HG03045 (cell line): Measurements from ENCODE around the gene UGCG.
"Not testable (repeated sequence)": the region's sequence is repeated elsewhere in the genome, so short reads cannot be mapped to it uniquely, and the experiment has no call there.

ENCODE experiments used
- ATAC-seq: cut with Tn5 transposase; IDR thresholded peaks from one replicate; pipeline ENCODE4 v1.9.1; 2021; ENCODE audit warnings: mild to moderate bottlenecking, moderate library complexity; ENCODE audit not compliant: unreplicated experiment

The UGCG gene

GRCh38 chr9:111948951-111949350 lies 52.3 kb downstream of the UGCG start:
- ATAC-seq = no peak

DNA sequence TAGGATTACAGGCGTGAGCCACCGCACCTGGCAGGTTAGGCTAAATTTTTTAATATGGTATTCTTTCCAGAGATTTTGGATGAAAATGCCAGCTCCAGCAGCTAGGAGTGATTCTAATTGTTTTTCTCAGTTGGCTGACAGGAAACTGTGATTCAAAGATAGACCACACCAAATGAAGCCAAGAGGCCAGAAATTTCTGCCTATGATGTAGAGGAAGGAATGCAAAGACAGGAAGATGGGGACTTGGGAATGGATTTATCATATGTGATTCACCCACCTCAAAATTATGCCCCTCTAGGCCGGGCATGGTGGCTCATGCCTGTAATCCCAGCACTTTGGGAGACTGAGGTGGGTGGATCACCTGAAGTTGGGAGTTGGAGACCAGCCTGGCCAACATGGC lies 53.3 kb downstream of the UGCG start:
- no peak for ATAC-seq

- ATAC-seq = no peak
Observed at GRCh38 chr9:111952559-111952958, 55.9 kb downstream of the UGCG start.

GRCh38 chr9:111953444-111953843 lies 56.8 kb downstream of the UGCG start:
- ATAC-seq = no peak

- ATAC-seq = no peak
Observed at GRCh38 chr9:111955048-111955447, 58.4 kb downstream of the UGCG start.

DNA sequence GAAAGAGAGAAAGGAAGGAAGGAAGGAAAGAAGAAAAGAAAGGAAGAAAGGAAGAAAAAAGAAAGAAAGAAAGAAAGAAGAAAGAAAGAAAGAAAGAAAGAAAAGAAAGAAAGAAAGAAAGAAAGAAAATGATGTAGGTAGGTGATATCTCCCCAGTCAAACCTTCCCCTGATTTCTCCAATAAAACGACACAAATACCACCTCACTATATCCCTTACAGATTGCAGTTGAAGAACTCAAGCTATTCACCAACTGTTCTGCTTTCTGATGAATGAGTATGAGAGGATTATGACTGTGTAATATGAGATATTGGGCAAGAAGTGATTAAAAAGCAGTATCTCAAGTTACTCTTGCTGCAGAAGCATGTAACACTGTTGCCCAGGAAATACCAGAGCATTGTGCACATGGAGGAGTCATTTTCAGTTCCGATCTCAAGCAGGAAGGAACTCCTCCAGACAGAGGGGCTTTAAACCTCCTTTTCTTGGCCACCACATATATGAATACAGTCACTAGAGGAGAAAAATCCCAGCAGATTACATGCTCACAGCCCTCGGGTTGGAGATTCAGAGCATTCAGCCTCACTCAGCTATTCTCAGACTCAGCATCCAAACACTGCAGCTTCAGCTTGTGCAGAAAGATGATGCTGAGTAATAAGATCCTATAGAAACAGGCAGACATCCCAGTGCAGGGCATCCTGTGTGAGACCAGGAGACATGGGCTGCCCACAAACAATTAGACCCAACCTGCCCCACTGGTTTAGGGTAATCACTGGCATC lies 61.4 kb downstream of the UGCG start:
- no peak for ATAC-seq

DNA sequence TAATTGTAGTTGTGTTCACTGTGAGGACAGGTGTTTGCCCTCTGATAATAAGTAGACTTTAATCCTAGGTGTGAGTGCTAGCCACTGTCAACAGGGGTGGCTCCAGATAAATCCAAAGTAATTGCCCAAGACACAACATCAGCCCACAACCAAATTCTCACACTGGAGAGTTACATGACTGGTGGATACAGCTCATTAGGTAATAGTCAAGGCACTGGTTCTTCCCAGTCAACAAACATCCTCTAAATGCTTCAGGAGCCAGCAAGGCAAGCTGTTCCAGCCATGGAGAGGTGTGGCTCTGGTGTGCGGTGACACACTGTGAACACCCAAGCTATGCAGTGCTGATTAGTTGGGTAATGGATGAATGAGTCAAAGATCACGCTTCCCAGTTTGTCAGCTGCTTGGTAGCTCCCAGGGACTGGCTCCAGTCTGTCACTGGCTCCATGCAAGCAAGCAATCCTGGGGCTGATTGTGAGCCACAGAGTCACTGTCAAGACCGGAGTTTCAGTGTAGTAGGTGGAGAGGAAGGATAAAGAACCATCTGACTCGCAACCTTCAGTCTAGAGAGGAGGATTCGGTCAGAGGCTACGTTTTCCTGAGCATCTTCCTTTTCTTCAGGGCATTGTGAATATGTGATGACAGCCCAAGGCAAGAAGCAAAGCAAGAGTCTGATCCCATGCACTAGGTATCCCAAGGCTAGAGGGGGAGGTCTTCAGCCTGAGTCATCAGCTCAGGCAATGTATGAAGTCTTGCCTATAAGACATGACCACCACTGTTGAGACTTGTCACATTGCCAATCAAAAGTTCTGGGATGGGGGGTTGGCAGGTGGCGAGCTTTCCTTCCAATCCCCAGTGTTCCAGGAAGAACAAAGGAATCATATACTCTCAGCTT lies 63.1 kb downstream of the UGCG start:
- ATAC-seq = no peak

DNA sequence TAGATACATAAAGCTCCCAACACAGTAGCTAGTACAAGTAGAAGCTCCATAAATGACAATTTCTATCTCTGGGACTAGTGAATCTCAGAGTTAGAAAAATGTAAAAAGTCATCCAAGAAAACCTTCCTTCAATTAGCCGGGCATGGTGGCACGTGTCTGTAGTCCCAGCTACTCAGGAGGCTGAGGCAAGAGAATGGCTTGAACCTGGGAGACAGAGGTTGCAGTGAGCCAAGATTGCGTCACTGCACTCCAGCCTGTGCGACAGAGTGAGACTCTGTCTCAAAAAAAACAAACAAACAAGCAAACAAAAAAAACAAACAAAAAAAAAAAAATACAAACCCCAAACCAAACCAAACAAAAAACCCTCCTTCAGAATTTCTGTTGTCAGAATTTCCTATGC lies 63.9 kb downstream of the UGCG start:
- ATAC-seq = not testable (repeated sequence)

DNA sequence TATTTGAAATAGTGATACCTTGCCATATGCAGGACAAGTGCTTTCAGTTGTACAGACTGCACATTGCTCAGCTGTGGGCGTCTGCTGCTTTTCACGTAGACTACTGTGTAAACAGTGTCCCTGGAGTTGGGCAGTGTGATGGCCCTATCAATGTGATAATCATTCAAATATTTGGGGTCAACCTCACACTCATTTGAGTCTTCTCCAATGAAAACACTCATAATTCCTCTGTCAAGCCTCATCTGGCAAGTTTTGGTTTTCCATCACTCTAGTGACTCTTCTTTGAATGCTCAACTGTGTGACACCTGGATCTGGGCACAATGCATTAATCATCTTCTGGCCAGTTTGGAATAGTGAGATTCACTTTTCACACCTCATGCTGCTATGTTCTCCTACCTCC lies 64.4 kb downstream of the UGCG start:
- ATAC-seq = no peak

- no peak for ATAC-seq
Observed at GRCh38 chr9:111961575-111961974, 65.0 kb downstream of the UGCG start.

DNA sequence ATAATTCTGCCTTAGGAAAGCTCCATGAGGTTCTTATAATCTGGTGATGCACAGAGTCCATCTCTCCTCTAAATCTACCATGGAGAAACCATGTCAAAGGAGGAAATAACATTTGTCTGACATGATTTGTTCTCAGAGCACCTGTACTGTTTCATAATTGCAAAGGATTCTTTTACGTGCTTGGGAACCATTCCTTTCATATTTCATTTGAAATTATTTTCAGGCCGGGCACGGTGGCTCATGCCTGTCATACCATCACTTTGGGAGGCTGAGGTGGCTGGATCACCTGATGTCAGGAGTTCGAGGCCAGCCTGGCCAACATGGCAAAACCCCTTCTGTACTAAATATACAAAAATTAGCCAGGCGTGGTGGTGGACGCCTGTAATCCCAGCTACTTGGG lies 65.4 kb downstream of the UGCG start:
- ATAC-seq = no peak

GRCh38 chr9:111963995-111964394 lies 67.4 kb downstream of the UGCG start:
- no peak for ATAC-seq

DNA sequence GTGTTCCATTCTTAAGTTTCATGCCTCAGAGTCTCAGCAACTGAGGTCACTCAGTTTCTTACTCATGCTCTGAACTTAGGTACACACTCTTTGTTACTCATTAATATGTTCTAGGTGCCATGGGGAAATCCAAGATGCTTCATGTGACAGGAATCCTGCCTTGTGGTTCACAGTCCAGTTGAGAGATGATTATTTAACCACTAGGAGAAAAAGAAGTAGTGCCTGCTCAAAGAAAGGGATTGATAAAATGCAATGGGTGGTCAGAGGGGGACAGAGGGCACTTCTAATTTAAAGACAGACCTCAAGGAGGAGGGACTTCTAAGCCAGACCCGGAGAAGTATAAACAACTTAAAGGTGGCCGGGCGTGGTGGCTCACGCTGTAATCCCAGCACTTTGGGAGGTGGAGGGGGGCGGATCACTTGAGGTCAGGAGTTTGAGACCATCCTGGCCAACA lies 69.0 kb downstream of the UGCG start:
- peak; percentile 77 for ATAC-seq

GRCh38 chr9:111966124-111966723 lies 69.6 kb downstream of the UGCG start:
- ATAC-seq = no peak

- no peak for ATAC-seq
Observed at GRCh38 chr9:111966861-111967291, 70.3 kb downstream of the UGCG start.

- ATAC-seq = no peak
Observed at GRCh38 chr9:111967621-111968020, 71.0 kb downstream of the UGCG start.

GRCh38 chr9:111969061-111969460 lies 72.4 kb downstream of the UGCG start:
- ATAC-seq = no peak

- no peak for ATAC-seq
Observed at GRCh38 chr9:111969622-111970021, 73.0 kb downstream of the UGCG start.

DNA sequence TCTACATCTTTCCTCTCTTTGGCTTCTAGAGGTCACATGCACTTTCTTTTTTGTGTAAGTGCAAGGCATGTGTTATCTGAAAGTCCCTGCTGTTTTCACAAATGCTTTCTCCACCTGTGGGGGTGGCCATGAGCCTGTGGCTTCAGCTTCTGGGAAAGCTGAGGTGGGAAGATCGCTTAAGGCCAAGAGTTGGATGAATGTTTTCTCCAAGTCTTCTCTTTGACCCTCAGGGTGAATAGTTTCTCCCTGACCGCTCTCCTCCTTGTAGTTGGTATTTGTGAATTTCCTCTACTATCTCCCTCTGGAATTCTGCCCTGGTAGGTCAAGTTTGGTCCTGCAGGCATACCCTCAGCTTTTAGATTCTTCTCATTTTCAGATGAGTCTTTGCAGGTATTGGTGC lies 74.2 kb downstream of the UGCG start:
- ATAC-seq = no peak

DNA sequence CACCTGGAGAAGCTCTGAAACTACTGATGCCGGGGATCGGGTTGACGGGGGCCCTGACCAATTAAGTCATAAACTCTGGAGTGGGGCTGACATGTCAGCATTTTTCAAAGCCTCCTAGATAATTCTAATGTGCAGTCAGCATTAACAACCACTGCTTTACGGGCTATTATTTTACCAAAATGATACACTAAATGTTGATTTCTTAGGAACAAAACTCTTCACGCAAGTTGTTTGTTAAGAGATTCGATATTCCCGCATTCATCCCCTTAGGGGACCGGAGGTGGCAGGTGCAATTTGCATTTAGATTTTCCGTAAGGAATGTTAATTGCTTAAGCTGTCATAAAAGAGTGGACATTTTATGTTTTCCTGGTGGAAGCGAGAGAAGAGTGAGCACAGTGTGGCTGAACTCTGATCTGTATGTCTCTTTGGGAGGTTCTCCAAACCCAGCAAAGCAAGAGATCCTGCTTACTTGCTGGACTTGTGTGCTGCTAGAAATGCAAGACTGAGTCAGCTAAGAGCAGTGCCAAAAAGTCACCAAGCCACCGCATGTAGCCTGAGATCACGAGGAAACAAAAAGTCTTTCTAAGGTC lies 77.6 kb downstream of the UGCG start:
- no peak for ATAC-seq

DNA sequence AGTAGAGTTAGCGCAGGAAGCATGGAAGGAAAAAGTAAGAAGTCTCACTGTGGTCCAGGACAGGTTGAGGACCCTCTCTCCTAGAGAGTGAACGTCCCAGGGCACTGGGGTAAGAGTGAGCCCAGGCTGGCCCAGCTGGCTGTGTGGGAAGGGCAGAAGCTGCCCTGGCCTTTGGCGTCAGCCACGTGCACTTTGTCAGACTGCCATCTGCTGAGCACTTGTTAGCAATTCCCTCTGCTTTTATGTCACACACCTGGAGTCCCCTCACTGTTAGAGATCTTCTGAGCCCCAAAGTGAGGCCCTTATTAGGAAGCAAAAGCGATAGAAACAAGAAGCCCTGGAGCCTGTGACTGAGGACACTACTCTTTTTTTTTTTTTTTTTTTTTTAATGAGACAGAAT lies 79.1 kb downstream of the UGCG start:
- no peak for ATAC-seq
